Stomach (tissue), 9 donors: Measurements from ENCODE around the gene EID1. TPM values are rescaled to one million over a fixed set of nuclear protein-coding genes. Genes with fewer than 3 reads are reported as not detected.
A peak's percentile ranks its signal among the peaks of the same experiment; 100 is the strongest.
"Not testable (repeated sequence)": the region's sequence is repeated elsewhere in the genome, so short reads cannot be mapped to it uniquely, and the experiment has no call there.

Experiments
- DNase-seq, 2 donors: peaks; one replicate each; pipeline versions ENCODE4 v3.0.0 to v3.0.0-alpha.2; 2013 to 2019
- H3K27ac ChIP-seq, 5 donors: fragments of 200-600 bp in 4 of 5; sonication (generic) in 4 of 5; one replicate each; pipeline ENCODE4 v1.5.1; 2013 to 2019; ENCODE audit warnings: mild to moderate bottlenecking in 1 of 5, moderate library complexity in 1 of 5
- H3K27me3 ChIP-seq, 3 donors: fragments of 200-600 bp; sonication (generic); one replicate each; pipeline ENCODE4 v1.5.1; 2017 to 2019; ENCODE audit warnings: mixed run types in 1 of 3
- H3K36me3 ChIP-seq, 4 donors: fragments of 200-600 bp; sonication (generic); 1 replicate in 3 of 4; 2 replicates in 1 of 4; pipeline ENCODE4 v1.5.1; 2016 to 2019
- H3K4me1 ChIP-seq, 4 donors: fragments of 200-600 bp; sonication (generic); one replicate each; pipeline ENCODE4 v1.5.1; 2016 to 2019
- H3K4me3 ChIP-seq, 4 donors: fragments of 200-600 bp; sonication (generic) in 3 of 4; one replicate each; pipeline ENCODE4 v1.5.1; 2016 to 2019; ENCODE audit warnings: mild to moderate bottlenecking in 1 of 4
- H3K9me3 ChIP-seq, 4 donors: fragments of 200-600 bp; sonication (generic); one replicate each; pipeline ENCODE4 v1.5.1; 2016 to 2019
- CTCF ChIP-seq, 7 experiments: fragments of 450-650 bp in 4 of 7; fragments of 200-600 bp in 3 of 7; sonication (generic) in 3 of 7; IDR thresholded peaks; one replicate each; pipeline ENCODE4 v1.5.1; 2016 to 2019; ENCODE audit warnings: antibody characterized with exemption in 7 of 7, control low read depth in 2 of 7, mild to moderate bottlenecking in 1 of 7
- EP300 ChIP-seq: sonication (generic); formaldehyde crosslinking; IDR thresholded peaks from one replicate; pipeline ENCODE4 v1.6.1; 2017; ENCODE audit warnings: antibody characterized with exemption
- POLR2A ChIP-seq, 4 donors: fragments of 450-650 bp; IDR thresholded peaks; one replicate each; pipeline ENCODE4 v1.6.1; 2016; ENCODE audit warnings: antibody characterized with exemption in 4 of 4, control low read depth in 2 of 4, mild to moderate bottlenecking in 1 of 4, moderate library complexity in 1 of 4
- POLR2AphosphoS5 ChIP-seq, 3 donors: sonication (generic); formaldehyde crosslinking; IDR thresholded peaks; one replicate each; pipeline ENCODE4 v1.6.1; 2016; ENCODE audit warnings: antibody characterized with exemption in 3 of 3
- WGBS, 5 donors: extraction: QIAGEN DNeasy Blood & Tissue Kit in 3 of 5; methylation state at CpG; one replicate each; pipeline versions ENCODE4 v1.1.5 to v1.1.7; 2013 to 2018; 5-methylcytosine and 5-hydroxymethylcytosine counted together
- intact Hi-C: fragments of 100-400 bp; cut with DNase I; formaldehyde crosslinking; loops from one replicate; pipeline ENCODE4 v1.15.1; 2023; ENCODE audit warnings: low total_unique reads
- polyA plus RNA-seq, 3 donors: library from polyadenylated mRNA; stranded (reverse); fragments of 200-250 nt; gene quantifications; one replicate each; pipeline ENCODE4 v1.2.3, GENCODE V29; 2013
- total RNA-seq, 5 donors: library from RNA; depleted of rRNA; stranded (reverse); fragments of >200 nt; gene quantifications; one replicate each; pipeline versions ENCODE4 v1.1.0 to v1.2.3, GENCODE V29; 2014 to 2016
- donor health status: healthy with polysubstance abuse.
- donor health status: Bipolar disorder and iron deficiency.
- donor health status: healthy.

Gene EID1
- total and polyA plus RNA-seq, 8 donors, result 63.6 to 455 (median 114) TPM

- no peaks in the 10 kb centered on the region for H3K36me3 ChIP-seq
- TF ChIP-seq EP300, result no peak
- no peak for TF ChIP-seq POLR2A (IDR thresholded peaks at IDR 0.05)
- H3K27me3 ChIP-seq, result no peaks in the 10 kb centered on the region
- intact Hi-C loops, result no loop called here
- H3K9me3 ChIP-seq, result no peaks in the 10 kb centered on the region
- peaks cover 0 to 5% (median 1%) of the 10 kb centered on the region in 4 donors for H3K4me1 ChIP-seq
- WGBS, 5 donors, result 75 to 86% (median 79%) methylated on average over 2 of the region's 2 CpGs
- no peak overlapping the region for H3K4me3 ChIP-seq
- no peak overlapping the region for H3K27ac ChIP-seq
- no peak for DNase-seq
Measured at GRCh38 chr15:48850648-48851047, 27.3 kb upstream of the EID1 start.

GRCh38 chr15:48851956-48852355 lies 26.0 kb upstream of the EID1 start:
- intact Hi-C loops, result no loop called here
- TF ChIP-seq CTCF (IDR thresholded peaks at IDR 0.05), result no peak
- no peak for TF ChIP-seq POLR2A (IDR thresholded peaks at IDR 0.05)
- TF ChIP-seq EP300, result no peak
- TF ChIP-seq POLR2AphosphoS5 (IDR thresholded peaks at IDR 0.05), result no peak
- Histone ChIP-seq H3K4me1 (peaks cover 0 to 11% (median 4%) of the 10 kb centered on the region in 4 donors), H3K27ac (no peak overlapping the region), H3K9me3 (no peaks in the 10 kb centered on the region), H3K27me3 (no peaks in the 10 kb centered on the region), H3K4me3 (no peak overlapping the region), H3K36me3 (no peaks in the 10 kb centered on the region)
- DNase-seq, result no peak

- H3K9me3 ChIP-seq, DNase-seq, H3K36me3 ChIP-seq, H3K27ac ChIP-seq, H3K4me3 ChIP-seq, intact Hi-C loops, H3K27me3 ChIP-seq: not testable (repeated sequence)
- H3K4me1 ChIP-seq, result peaks cover 0 to 11% (median 4%) of the 10 kb centered on the region in 4 donors
- WGBS, 5 donors, result 97 to 100% (median 98%) methylated on average over 3 of the region's 3 CpGs
Measured at GRCh38 chr15:48854434-48854833, 23.5 kb upstream of the EID1 start.

GRCh38 chr15:48855501-48856440 lies 22.2 kb upstream of the EID1 start:
- TF ChIP-seq EP300 (no peak), CTCF (IDR thresholded peaks at IDR 0.05) (peak in 4 of 7 experiments; percentile 24 to 37 (median 28))
- WGBS, 5 donors, result 16 to 25% (median 22%) methylated on average over 6 of the region's 6 CpGs
- DNase-seq, result peak in 1 of 2 donors; percentile 79
- Histone ChIP-seq H3K4me3 (no peak overlapping the region), H3K4me1 (peaks cover 0 to 11% (median 4%) of the 10 kb centered on the region in 4 donors), H3K27ac (no peak overlapping the region), H3K36me3 (no peaks in the 10 kb centered on the region), H3K27me3 (no peaks in the 10 kb centered on the region), H3K9me3 (no peaks in the 10 kb centered on the region)
- intact Hi-C loops, result no loop called here

GRCh38 chr15:48856942-48857341 lies 21.0 kb upstream of the EID1 start:
- WGBS, 5 donors, result 43 to 53% (median 49%) methylated on average over 2 of the region's 2 CpGs
- intact Hi-C loops, result no loop called here

More at GRCh38 chr15:48856942-48857341, 21.0 kb upstream of the EID1 start:
- Histone ChIP-seq H3K36me3 (no peaks in the 10 kb centered on the region), H3K4me3 (no peak overlapping the region), H3K9me3 (no peaks in the 10 kb centered on the region), H3K4me1 (peaks cover 0 to 11% (median 4%) of the 10 kb centered on the region in 4 donors), H3K27me3 (no peaks in the 10 kb centered on the region), H3K27ac (no peak overlapping the region)
- DNase-seq, result no peak
- TF ChIP-seq EP300 (no peak), POLR2A (IDR thresholded peaks at IDR 0.05) (no peak), CTCF (IDR thresholded peaks at IDR 0.05) (no peak)
